Measurements from ENCODE around the gene GSG1L2.

DNA sequence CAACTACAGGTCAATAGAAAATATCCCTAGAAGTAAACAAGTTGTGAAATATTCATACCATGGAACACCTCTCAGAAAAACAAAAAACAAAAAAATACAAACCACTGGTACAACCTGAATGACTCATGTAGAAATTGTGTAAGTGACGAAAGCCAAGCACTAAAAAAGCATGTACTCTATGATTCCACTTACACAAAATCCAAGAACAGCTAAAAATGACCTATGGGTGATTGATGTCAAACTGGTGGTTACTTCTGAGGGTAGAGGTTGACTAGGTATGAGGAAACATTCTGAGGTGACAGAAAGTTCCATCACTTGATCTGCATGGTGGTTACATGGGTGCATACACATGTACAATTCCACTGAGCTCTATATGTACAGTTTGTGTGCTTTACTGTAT lies 61.6 kb downstream of the GSG1L2 start:
- TF ChIP-seq, protein P1, sequence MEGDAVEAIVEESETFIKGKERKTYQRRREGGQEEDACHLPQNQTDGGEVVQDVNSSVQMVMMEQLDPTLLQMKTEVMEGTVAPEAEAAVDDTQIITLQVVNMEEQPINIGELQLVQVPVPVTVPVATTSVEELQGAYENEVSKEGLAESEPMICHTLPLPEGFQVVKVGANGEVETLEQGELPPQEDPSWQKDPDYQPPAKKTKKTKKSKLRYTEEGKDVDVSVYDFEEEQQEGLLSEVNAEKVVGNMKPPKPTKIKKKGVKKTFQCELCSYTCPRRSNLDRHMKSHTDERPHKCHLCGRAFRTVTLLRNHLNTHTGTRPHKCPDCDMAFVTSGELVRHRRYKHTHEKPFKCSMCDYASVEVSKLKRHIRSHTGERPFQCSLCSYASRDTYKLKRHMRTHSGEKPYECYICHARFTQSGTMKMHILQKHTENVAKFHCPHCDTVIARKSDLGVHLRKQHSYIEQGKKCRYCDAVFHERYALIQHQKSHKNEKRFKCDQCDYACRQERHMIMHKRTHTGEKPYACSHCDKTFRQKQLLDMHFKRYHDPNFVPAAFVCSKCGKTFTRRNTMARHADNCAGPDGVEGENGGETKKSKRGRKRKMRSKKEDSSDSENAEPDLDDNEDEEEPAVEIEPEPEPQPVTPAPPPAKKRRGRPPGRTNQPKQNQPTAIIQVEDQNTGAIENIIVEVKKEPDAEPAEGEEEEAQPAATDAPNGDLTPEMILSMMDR (IDR thresholded peaks at IDR 0.05), result no peak
- TF ChIP-seq POLR2A (IDR thresholded peaks at IDR 0.05), result no peak
- TF ChIP-seq EP300 (IDR thresholded peaks at IDR 0.05), result no peak

Data from tibial nerve (tissue), 4 donors.